AG04450 (cell line): Measurements from ENCODE around the gene LRRC28. TPM values are rescaled to one million over a fixed set of nuclear protein-coding genes. Genes with fewer than 3 reads are reported as not detected.
A peak's percentile ranks its signal among the peaks of the same experiment; 100 is the strongest.

ENCODE experiments used
- CTCF ChIA-PET: fragments of 300-600, 350-600 bp; formaldehyde crosslinking; extraction: SDS; loops from one replicate; lab custom pipeline; 2022; ENCODE audit warnings: antibody characterized with exemption, inconsistent platforms; lab: Charles Lee
- POLR2A ChIA-PET: fragments of 350-600 bp; formaldehyde crosslinking; extraction: SDS; loops from one replicate; lab custom pipeline; 2021; ENCODE audit warnings: antibody characterized with exemption, inconsistent platforms; lab: Yijun Ruan, JAX
- DNase-seq: peaks from one replicate; pipeline ENCODE4 v3.0.0-alpha.2; 2011; ENCODE audit warnings: low read depth, low spot score
- H3K27ac ChIP-seq: one replicate; pipeline ENCODE4 v1.5.1; 2012; ENCODE audit warnings: low read depth, low read length, control low read depth
- H3K27me3 ChIP-seq: one replicate; pipeline ENCODE4 v1.6.0; 2012; ENCODE audit warnings: low read length; ENCODE audit not compliant: control insufficient read depth, insufficient read depth
- H3K4me3 ChIP-seq: 2 replicates; pipeline ENCODE4 v1.5.1; 2011; ENCODE audit warnings: mild to moderate bottlenecking, low read depth, low read length, control low read depth
- H3K9me3 ChIP-seq: 2 replicates; pipeline ENCODE4 v1.5.1; 2012; ENCODE audit warnings: low read length; ENCODE audit not compliant: control insufficient read depth, insufficient read depth
- polyA plus RNA-seq: library from polyadenylated mRNA; depleted of rRNA; stranded (reverse); fragments of >200 nt; gene quantifications from 2 replicates; pipeline ENCODE4 v1.2.3, GENCODE V29; 2011
- TF ChIP-seq, protein P1 (sequence below): IDR thresholded peaks from 2 replicates; pipeline ENCODE4 v1.5.1; 2011; ENCODE audit warnings: low read depth, low read length, control low read depth, inconsistent platforms

LRRC28 gene
- polyA plus RNA-seq, 1 experiment, result 29.8 TPM

DNA sequence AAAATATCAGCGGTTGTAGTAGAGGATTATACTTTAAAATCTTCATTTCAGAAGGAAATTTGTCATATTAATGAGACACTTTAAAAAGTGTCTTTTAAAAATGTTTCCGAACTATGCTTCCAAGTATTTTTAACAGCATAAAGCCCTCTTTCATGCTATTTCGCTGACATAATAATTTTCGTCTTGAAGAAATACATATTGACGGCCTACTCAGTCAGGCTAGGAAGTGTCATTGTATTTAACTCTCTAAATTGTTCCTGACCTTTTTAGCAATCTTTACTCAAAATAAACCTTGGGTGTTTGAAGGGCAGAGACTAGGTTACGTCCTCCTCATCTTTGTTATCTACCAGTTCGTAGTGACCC lies 806 bp upstream of the LRRC28 start:
- POLR2A ChIA-PET, result no interaction called here
- CTCF ChIA-PET, result no interaction called here
- H3K27ac ChIP-seq, result peak overlapping the region; percentile 84
- no peaks in the 10 kb centered on the region for H3K27me3 ChIP-seq
- TF ChIP-seq, protein P1, sequence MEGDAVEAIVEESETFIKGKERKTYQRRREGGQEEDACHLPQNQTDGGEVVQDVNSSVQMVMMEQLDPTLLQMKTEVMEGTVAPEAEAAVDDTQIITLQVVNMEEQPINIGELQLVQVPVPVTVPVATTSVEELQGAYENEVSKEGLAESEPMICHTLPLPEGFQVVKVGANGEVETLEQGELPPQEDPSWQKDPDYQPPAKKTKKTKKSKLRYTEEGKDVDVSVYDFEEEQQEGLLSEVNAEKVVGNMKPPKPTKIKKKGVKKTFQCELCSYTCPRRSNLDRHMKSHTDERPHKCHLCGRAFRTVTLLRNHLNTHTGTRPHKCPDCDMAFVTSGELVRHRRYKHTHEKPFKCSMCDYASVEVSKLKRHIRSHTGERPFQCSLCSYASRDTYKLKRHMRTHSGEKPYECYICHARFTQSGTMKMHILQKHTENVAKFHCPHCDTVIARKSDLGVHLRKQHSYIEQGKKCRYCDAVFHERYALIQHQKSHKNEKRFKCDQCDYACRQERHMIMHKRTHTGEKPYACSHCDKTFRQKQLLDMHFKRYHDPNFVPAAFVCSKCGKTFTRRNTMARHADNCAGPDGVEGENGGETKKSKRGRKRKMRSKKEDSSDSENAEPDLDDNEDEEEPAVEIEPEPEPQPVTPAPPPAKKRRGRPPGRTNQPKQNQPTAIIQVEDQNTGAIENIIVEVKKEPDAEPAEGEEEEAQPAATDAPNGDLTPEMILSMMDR, result no peak
- peak overlapping the region; percentile 86 for H3K4me3 ChIP-seq
- no peaks in the 10 kb centered on the region for H3K9me3 ChIP-seq
- DNase-seq, result no peak

DNA sequence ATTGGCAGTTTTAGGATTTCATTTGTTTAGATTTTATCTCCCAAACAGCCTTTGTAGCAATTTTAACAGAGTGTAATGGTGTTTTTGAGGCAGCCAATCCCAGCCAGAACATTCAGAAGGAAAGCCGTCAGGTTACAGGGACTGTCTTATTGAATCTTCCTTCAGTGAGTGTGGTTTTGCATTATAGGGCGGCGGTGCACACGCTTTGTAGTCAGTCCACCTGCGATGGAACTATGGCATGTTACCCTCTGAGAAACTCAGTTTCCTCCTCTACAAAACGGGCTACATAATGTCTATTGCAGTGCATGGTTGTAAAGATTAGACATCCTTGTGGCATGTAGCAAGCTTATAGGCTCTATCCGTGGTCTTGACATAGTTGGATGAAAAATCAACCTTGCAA lies 1.0 kb downstream of the LRRC28 start:
- CTCF ChIA-PET, result interaction anchor here (1.0 to 1.6 kb wide), 3 partner anchors 20 to 473 kb away, joined by 3 to 7 read pairs (median 3); no protein-coding TSS in a partner anchor
- no peaks in the 10 kb centered on the region for H3K27me3 ChIP-seq
- no peaks in the 10 kb centered on the region for H3K9me3 ChIP-seq
- peak overlapping the region; percentile 77 for H3K4me3 ChIP-seq
- TF ChIP-seq, protein P1, result no peak
- H3K27ac ChIP-seq, result no peak overlapping the region
- POLR2A ChIA-PET, result interaction anchor here (0.7 to 1.0 kb wide), 2 partner anchors 108 to 452 kb away, joined by 3 read pairs; no protein-coding TSS in a partner anchor
- DNase-seq, result no peak

DNA sequence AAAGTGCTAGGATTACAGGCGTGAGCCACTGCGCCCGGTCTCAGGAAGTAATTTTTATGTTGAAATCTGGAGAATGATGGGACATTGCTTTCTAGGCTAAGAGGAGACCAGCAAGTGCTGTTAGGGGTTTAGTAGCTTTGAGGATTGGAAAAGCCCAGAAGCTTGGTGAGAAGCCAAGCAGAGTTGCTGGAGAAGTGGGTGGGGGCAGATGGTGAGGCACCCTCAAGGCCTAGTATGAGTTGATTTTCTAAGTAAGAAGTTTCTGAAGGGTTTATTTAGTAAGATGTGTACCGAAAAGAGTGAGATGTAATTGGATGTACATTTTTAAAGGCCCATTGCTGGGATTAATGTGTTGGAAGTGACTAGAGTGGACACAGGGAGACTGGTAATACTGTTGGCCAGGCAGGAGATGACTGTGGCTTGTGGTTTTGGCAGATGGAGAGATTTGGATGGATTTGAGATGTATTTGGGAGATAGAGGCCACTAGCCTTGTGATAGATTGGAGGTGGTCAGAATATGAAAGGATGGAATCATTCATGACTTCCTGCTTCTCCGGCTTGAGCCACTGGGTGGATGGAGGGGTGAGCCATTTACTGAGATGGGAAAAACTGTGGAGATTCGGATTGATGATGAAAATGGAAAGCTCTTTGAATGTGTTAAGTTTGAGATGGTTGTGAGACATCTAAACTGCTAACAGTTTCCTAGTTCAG lies 2.3 kb downstream of the LRRC28 start:
- POLR2A ChIA-PET, result no interaction called here
- TF ChIP-seq, protein P1, result 0 out of 2 replicates have a peak, but pooled peaks have one; percentile 11
- no peak for DNase-seq
- Histone ChIP-seq H3K9me3 (no peaks in the 10 kb centered on the region), H3K27me3 (no peaks in the 10 kb centered on the region), H3K27ac (no peak overlapping the region), H3K4me3 (no peak overlapping the region)
- CTCF ChIA-PET, result interaction anchor here (1.3 to 3.5 kb wide), 4 partner anchors 19 to 503 kb away, joined by 4 to 24 read pairs (median 14); no protein-coding TSS in a partner anchor

DNA sequence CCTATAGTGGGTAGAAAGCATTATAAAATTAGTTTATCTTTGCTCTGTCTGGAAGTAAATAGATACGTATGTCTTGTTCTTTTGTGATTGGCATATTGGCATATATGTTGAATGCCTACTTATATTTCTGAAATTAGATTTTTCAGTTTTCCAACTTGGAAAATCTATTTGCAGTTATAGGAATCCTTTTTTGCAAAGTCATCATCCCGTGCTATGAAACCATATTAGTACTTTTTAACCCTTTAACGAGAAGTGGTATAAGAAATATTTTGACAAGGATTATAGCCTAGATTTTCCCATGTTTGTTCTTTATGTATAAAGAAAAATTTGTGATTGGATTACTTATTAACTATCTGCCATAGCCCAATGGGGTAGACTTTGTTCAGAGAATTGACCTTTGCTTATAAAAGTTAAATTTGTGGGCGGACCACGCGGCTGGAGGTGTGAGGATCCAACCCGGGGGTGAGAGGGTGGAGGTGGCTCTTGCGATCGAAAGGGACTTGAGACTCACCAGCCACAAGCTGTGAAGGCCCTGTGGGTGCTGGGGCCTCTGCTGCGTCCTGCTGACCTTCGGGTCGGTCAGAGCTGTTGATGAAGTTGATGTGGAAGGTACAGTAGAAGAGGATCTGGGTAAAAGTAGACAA lies 5.9 kb downstream of the LRRC28 start:
- Histone ChIP-seq H3K27me3 (no peaks in the 10 kb centered on the region), H3K9me3 (no peaks in the 10 kb centered on the region), H3K4me3 (no peak overlapping the region), H3K27ac (no peak overlapping the region)
- ChIA-PET CTCF (interaction anchor here (1.0 to 3.5 kb wide), 2 partner anchors 15 to 447 kb away, joined by 4 to 22 read pairs; no protein-coding TSS in a partner anchor), POLR2A (no interaction called here)
- TF ChIP-seq, protein P1, result no peak
- DNase-seq, result no peak

DNA sequence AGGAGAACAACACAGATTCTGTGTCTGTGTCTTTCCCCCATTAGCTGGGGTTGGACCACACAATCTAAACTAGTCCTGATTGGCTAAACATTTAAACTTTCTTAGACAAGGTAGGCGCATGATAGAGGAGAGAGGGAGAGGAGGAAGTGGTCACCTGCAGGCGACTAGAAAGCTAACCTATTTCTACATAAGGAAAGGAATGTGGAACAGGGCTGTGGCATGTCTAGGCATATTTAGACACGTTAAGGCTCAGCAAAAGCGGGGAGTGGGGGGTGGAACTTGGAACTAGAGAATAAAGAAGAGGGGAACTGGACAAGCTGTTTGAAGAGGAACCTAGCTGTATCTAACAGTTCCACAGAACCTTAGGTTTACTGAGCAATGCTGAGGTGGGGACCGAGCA lies 12.8 kb downstream of the LRRC28 start:
- H3K27ac ChIP-seq, result no peak overlapping the region
- TF ChIP-seq, protein P1, result no peak
- POLR2A ChIA-PET, result no interaction called here

More for the DNA sequence above, 12.8 kb downstream of the LRRC28 start:
- no peak overlapping the region for H3K4me3 ChIP-seq
- H3K27me3 ChIP-seq, result no peaks in the 10 kb centered on the region
- no peak for DNase-seq
- no peaks in the 10 kb centered on the region for H3K9me3 ChIP-seq
- CTCF ChIA-PET, result interaction anchor here (0.6 to 2.7 kb wide), 4 partner anchors 9 to 492 kb away, joined by 3 to 26 read pairs (median 3); no protein-coding TSS in a partner anchor
